ENCODE data around the gene THRAP3. TPM values are rescaled to one million over a fixed set of nuclear protein-coding genes. Genes with fewer than 3 reads are reported as not detected.
A peak's percentile ranks its signal among the peaks of the same experiment; 100 is the strongest.

The THRAP3 gene
- total RNA-seq, 1 experiment from 2014 or later: 160 TPM

GRCh38 chr1:36287595-36287994 lies 63.4 kb downstream of the THRAP3 start:
- CTCF ChIA-PET: interaction anchor here (0.7 kb wide), 1 partner anchor 138 kb away, joined by 3 read pairs; the partner anchor contains the start of gene TRAPPC3
- no peak for DNase-seq (ENCODE audit: low spot score)
- Mint-ChIP-seq H3K27me3 (ENCODE audit: low read depth) (no peaks in the 10 kb centered on the region), H3K4me3 (no peak overlapping the region), H3K9me3 (no peaks in the 10 kb centered on the region), H3K4me1 (no peaks in the 10 kb centered on the region), H3K27ac (peak overlapping the region; percentile 64; the same call in 1 of the 2 replicates), H3K36me3 (peaks cover 78% of the 10 kb centered on the region)
- TF ChIP-seq KAT7 (CRISPR knock-in tag; IDR thresholded peaks at IDR 0.05; ENCODE audit: borderline replicate concordance): no peak
- TF ChIP-seq E2F4 (CRISPR knock-in tag; IDR thresholded peaks at IDR 0.05; ENCODE audit: borderline replicate concordance, low read depth): no peak
- TF ChIP-seq FOXK1 (CRISPR knock-in tag; IDR thresholded peaks at IDR 0.05): no peak
- no peak for TF ChIP-seq ZNF263 (CRISPR knock-in tag; IDR thresholded peaks at IDR 0.05; ENCODE audit: low read depth)
- no peak for TF ChIP-seq MYBL2 (CRISPR knock-in tag; IDR thresholded peaks at IDR 0.05)
- TF ChIP-seq RELA (CRISPR knock-in tag; IDR thresholded peaks at IDR 0.05; ENCODE audit: borderline replicate concordance): no peak
- TF ChIP-seq TP53 (CRISPR knock-in tag; IDR thresholded peaks at IDR 0.05): no peak
- no peak for TF ChIP-seq ZNF396 (CRISPR knock-in tag; IDR thresholded peaks at IDR 0.05; ENCODE audit: borderline replicate concordance)
- ATAC-seq: no peak
- POLR2A ChIA-PET: no interaction called here

- ATAC-seq: no peak
- no peak for TF ChIP-seq USF2 (CRISPR knock-in tag; IDR thresholded peaks at IDR 0.05)
- no peak for TF ChIP-seq PREB (CRISPR knock-in tag; IDR thresholded peaks at IDR 0.05; ENCODE audit: borderline replicate concordance)
- no peak for TF ChIP-seq ZBTB21 (CRISPR knock-in tag; IDR thresholded peaks at IDR 0.05; ENCODE audit: borderline replicate concordance)
- no peak for TF ChIP-seq NR2C2 (CRISPR knock-in tag; IDR thresholded peaks at IDR 0.05)
- TF ChIP-seq NR1H2 (CRISPR knock-in tag; IDR thresholded peaks at IDR 0.05): no peak
- TF ChIP-seq ZNF138 (CRISPR knock-in tag; conservative IDR thresholded peaks at IDR 0.05): no peak
- no peak for TF ChIP-seq ZMAT4 (CRISPR knock-in tag; IDR thresholded peaks at IDR 0.05)
- TF ChIP-seq ZNF423 (CRISPR knock-in tag; IDR thresholded peaks at IDR 0.05): no peak
- no peak for TF ChIP-seq GRHL2 (CRISPR knock-in tag; IDR thresholded peaks at IDR 0.05; ENCODE audit: insufficient replicate concordance, severe bottlenecking)
- TF ChIP-seq CREM (CRISPR knock-in tag; IDR thresholded peaks at IDR 0.05): no peak
- TF ChIP-seq NR3C1 (CRISPR knock-in tag; conservative IDR thresholded peaks at IDR 0.05; ENCODE audit: low read depth): no peak
- TF ChIP-seq ZNF121 (CRISPR knock-in tag; IDR thresholded peaks at IDR 0.05): no peak
- no peak for TF ChIP-seq ESRRA (CRISPR knock-in tag; IDR thresholded peaks at IDR 0.05; ENCODE audit: borderline replicate concordance)
- TF ChIP-seq GTF2I (CRISPR knock-in tag; conservative IDR thresholded peaks at IDR 0.05): no peak
- TF ChIP-seq NFYB (CRISPR knock-in tag; conservative IDR thresholded peaks at IDR 0.05; ENCODE audit: low read depth): no peak
- TF ChIP-seq OVOL2 (CRISPR knock-in tag; IDR thresholded peaks at IDR 0.05; ENCODE audit: borderline replicate concordance): no peak
- TF ChIP-seq ATF6 (CRISPR knock-in tag; IDR thresholded peaks at IDR 0.05): no peak
- no peak for TF ChIP-seq HMGA2 (CRISPR knock-in tag; IDR thresholded peaks at IDR 0.05)
- TF ChIP-seq FOXJ3 (CRISPR knock-in tag; IDR thresholded peaks at IDR 0.05; ENCODE audit: borderline replicate concordance): no peak
- H3K9me3 Mint-ChIP-seq: no peaks in the 10 kb centered on the region
- ChIA-PET POLR2A (no interaction called here), CTCF (interaction anchor here (1.3 to 1.9 kb wide), 2 partner anchors 10 to 146 kb away, joined by 6 read pairs; partner anchors contain the start of gene TRAPPC3)
- no peak overlapping the region for H3K27ac Mint-ChIP-seq
- no peaks in the 10 kb centered on the region for H3K27me3 Mint-ChIP-seq (ENCODE audit: low read depth)
- no peak for DNase-seq (ENCODE audit: low spot score)
- peaks cover 71% of the 10 kb centered on the region for H3K36me3 Mint-ChIP-seq
- no peak overlapping the region for H3K4me3 Mint-ChIP-seq
- no peaks in the 10 kb centered on the region; the same call in 1 of the 2 replicates for H3K4me1 Mint-ChIP-seq
Measured at GRCh38 chr1:36295390-36295789, 71.1 kb downstream of the THRAP3 start.
